Measurements from ENCODE around the gene TADA2B.
"Not testable (repeated sequence)": the region's sequence is repeated elsewhere in the genome, so short reads cannot be mapped to it uniquely, and the experiment has no call there.

TADA2B gene

DNA sequence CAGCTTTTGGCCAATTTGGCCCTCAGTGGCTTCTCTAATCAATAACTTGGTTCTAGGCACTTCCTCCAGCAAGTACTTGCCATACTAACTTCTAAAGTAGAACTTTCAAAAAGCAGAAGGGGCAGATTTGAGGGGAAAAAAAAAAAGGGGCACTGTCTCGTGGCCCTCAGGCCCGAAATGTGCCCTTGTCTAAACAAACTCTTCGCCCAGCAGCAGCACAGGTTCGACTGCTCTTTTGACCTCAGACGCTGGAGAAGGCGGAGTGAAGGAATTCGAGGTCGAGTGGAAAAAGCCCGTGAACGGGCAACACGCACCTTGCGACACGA, 23.9 kb downstream of the TADA2B start:
- Histone ChIP-seq H3K36me3 (ENCODE audit: insufficient read depth, low read length) (peaks cover 6% of the 10 kb centered on the region; the same call in 1 of the 2 replicates), H3K9me3 (ENCODE audit: control insufficient read depth, insufficient read depth, low read length) (no peaks in the 10 kb centered on the region; the same call in 1 of the 2 replicates), H3K4me1 (ENCODE audit: insufficient read depth, low read length) (no peaks in the 10 kb centered on the region), H3K9ac (ENCODE audit: low read depth, low read length) (peak overlapping the region; percentile 98)

DNA sequence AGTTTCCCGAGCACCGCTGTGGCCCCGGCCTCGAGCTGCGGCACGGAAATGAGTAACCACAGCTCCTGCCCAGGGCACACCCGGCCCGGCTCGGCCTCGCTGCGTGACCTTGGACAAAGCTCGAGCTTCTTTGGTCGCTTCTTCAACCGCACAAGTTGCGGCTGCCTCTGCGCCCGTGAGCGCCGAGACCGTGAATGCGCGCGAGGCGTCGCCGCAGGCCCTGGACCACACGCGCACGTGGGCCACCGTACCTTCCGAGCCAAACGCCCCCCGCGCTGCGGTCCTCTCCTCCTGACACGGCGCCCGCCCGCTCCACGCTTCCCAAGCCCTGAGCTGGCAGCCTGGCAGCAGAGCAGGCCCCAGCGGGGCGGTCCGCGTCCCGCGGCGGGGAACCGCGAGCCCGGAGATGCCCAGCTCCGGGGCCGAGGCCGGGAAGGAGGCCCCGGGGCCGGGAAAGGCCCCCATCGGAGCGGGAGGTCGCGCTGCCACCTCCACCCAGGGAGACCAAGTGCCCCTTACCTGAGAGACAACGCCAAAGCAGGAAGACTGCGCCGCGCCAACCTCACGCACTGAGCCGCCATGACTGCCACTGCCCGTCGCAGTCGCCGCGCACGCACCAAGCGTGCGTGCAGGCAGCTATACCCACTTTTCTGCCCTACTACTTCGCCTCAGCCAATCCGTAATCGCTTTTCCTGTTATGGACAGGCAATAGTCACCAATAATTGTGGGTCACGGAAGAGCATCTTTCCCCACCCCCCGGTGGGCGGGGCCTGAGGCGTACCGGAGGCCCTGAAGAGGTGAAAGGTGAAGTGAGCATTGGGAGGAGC, 24.5 kb downstream of the TADA2B start, which contains the start of gene GRPEL1:
GRPEL1 (minus strand) TSS at position 613 of the 827 bp plus-strand sequence; CDS start at position 581, 32 bp downstream.
- H3K4me1 ChIP-seq (ENCODE audit: insufficient read depth, low read length): no peaks in the 10 kb centered on the region
- no peaks in the 10 kb centered on the region; the same call in 1 of the 2 replicates for H3K9me3 ChIP-seq (ENCODE audit: control insufficient read depth, insufficient read depth, low read length)
- H3K36me3 ChIP-seq (ENCODE audit: insufficient read depth, low read length): peaks cover 6% of the 10 kb centered on the region; the same call in 1 of the 2 replicates
- H3K9ac ChIP-seq (ENCODE audit: low read depth, low read length): peak within 1 kb of the TSS; percentile 98

DNA sequence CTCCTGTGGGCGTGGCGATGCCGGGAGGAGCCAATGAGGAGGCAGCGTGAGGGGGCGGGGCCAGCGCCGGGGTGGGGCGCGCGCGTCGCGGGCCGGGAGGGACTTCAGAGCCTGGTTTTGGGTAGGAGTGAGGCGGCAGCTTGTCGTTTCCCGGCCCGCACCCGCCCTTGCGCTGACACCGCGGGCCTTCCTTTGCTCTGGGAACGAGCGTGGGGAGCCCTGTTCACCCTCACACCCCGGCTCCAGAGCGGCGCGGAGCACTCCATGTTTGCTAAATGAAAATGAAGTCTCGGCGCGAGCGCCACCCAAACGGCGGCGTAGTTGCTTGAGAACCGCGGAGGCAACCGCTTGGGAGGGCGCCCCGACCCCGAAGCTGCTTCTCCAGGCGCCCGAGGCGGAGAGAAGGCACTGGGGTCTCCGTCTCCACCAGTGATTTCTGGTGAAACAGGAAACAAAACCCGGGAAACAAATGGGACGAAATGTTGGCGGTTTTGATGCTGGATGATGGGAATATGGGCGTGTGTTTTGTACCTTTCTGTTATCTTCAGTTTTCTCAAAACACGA, 25.2 kb downstream of the TADA2B start:
- Histone ChIP-seq H3K36me3 (ENCODE audit: insufficient read depth, low read length) (peaks cover 4% of the 10 kb centered on the region; the same call in 1 of the 2 replicates), H3K4me1 (ENCODE audit: insufficient read depth, low read length) (no peaks in the 10 kb centered on the region), H3K9ac (ENCODE audit: low read depth, low read length) (peak overlapping the region; percentile 66; the same call in 1 of the 2 replicates)

DNA sequence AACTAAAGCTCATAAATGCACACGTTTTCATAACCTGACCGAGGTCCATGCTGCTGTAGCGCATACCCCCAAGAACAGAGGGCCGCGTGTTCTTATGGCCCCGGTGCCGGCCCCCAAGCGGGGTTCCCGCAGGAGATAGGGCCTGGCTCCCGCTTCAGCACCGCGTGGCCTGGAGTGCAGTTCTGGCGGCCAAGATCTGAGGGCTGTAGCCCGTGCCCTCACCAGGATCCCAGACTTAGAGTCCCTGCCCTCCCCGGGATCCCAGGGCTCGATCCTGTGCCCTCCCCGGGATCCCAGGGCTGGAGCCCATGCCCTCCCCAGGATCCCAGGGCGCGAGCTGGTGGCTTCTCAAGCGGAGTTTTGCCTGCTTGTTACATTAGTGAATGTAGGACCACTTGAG, 25.7 kb downstream of the TADA2B start:
- H3K4me1 ChIP-seq (ENCODE audit: insufficient read depth, low read length): no peaks in the 10 kb centered on the region
- no peaks in the 10 kb centered on the region; the same call in 1 of the 2 replicates for H3K9me3 ChIP-seq (ENCODE audit: control insufficient read depth, insufficient read depth, low read length)
- H3K36me3 ChIP-seq (ENCODE audit: insufficient read depth, low read length): no peaks in the 10 kb centered on the region
- H3K9ac ChIP-seq (ENCODE audit: low read depth, low read length): peak overlapping the region; percentile 66; the same call in 1 of the 2 replicates

More for the DNA sequence above, 25.2 kb downstream of the TADA2B start:
- H3K9me3 ChIP-seq (ENCODE audit: control insufficient read depth, insufficient read depth, low read length): no peaks in the 10 kb centered on the region; the same call in 1 of the 2 replicates

DNA sequence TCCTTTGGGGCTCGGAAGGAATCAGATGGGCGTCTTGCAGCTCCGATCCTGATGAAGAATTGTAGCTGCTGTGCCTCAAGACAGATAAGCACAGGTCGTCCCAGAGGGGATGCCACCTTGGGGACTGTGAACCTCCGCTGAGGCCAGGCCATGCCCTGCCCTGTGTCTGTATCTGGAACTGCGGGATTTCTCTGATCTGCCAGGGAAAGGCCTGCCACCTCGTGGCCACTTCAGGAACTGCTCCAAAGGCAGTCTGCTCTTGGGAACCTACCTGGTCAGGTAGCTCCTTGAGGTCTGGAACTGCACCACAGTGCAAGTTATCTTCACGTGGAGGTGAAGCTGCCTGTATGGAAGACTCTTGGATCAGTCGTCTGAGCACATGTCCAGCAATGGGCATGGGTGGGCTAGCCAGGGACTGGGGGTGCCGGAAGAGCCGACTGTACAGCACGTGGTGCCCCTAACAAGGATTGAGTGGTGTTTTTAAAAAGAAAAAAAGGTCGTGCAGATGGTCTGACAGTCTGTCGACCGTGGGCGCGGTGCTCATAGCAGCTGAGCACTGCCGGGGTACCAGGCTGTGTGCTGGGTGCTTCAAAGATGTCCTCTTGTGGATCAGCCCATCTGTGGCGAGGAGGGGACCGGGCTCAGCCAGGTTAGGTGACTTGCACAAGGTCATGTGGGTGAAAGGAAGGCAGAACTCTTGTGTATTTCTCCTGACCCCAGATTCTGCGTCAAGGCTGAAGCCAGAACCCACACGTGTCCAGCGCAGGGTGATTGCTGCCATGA, 27.7 kb downstream of the TADA2B start:
- Histone ChIP-seq H3K4me1 (ENCODE audit: insufficient read depth, low read length) (no peaks in the 10 kb centered on the region), H3K9ac (ENCODE audit: low read depth, low read length) (no peak overlapping the region), H3K9me3 (ENCODE audit: control insufficient read depth, insufficient read depth, low read length) (no peaks in the 10 kb centered on the region; the same call in 1 of the 2 replicates), H3K36me3 (ENCODE audit: insufficient read depth, low read length) (no peaks in the 10 kb centered on the region)

DNA sequence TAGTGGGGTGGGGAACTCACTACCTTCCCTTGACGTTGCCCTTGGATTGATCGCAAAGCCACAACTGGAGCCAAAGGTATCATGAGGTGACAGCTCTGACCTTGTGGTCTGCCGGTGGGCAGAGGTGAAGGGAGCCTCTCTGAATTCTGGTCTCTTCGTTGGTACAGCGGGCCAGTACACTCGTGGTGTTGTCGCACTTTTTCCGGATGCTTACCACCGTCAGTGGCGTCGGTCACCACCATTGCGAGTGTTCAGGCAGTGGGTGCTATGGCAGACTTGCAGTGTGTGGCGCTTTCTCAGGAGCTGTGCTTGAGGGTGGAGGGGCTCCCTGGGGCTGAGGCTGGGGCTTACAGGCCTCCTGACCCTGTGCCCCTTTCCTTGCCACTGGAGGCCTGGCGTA, 29.9 kb downstream of the TADA2B start:
- no peaks in the 10 kb centered on the region for H3K36me3 ChIP-seq (ENCODE audit: insufficient read depth, low read length)
- H3K4me1 ChIP-seq (ENCODE audit: insufficient read depth, low read length): no peaks in the 10 kb centered on the region
- no peak overlapping the region for H3K9ac ChIP-seq (ENCODE audit: low read depth, low read length)
- no peaks in the 10 kb centered on the region for H3K9me3 ChIP-seq (ENCODE audit: control insufficient read depth, insufficient read depth, low read length)

DNA sequence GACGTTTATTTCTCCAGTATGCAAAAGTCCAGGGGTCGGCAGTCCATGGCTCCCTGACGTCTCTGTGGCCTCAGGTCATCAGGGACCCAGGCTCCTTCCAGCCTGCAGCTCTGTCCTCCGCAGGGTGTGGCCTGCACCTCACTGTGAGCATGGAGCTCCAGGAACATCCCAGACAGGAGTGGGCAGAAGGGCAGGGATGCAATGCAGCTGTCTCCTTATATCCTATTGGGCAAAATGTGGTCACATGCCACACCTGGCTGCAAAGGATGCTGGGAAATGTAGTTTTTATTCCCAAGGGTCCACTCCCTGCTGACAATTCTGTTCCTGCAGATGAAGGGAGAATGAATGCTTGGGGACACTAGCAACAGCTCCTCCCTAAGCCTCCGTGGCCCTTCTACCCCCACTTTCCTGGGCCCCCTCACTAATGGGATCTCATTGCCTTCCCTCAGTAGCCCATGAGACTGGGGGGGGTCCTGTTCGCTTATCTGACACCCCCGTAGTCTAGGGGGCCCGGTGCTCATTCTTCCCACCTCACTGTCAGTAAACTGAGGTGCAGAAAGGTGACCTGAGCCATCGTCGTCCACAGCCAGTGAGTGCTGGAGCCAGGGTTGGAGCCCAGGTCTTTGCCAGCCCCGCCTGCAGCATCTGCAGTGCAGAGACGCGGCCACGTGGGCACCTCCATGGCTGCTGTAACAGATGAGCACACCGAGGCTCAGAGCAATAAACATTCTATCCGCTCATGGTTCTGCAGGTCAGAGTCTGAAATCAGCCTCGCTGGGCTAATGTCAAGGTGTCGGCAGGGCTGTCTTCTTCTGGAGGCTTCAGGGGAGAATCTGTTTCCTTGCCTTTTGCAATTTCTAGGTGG, 30.6 kb downstream of the TADA2B start:
- no peaks in the 10 kb centered on the region for H3K4me1 ChIP-seq (ENCODE audit: insufficient read depth, low read length)
- H3K9ac ChIP-seq (ENCODE audit: low read depth, low read length): no peak overlapping the region
- no peaks in the 10 kb centered on the region for H3K9me3 ChIP-seq (ENCODE audit: control insufficient read depth, insufficient read depth, low read length)
- H3K36me3 ChIP-seq (ENCODE audit: insufficient read depth, low read length): no peaks in the 10 kb centered on the region

DNA sequence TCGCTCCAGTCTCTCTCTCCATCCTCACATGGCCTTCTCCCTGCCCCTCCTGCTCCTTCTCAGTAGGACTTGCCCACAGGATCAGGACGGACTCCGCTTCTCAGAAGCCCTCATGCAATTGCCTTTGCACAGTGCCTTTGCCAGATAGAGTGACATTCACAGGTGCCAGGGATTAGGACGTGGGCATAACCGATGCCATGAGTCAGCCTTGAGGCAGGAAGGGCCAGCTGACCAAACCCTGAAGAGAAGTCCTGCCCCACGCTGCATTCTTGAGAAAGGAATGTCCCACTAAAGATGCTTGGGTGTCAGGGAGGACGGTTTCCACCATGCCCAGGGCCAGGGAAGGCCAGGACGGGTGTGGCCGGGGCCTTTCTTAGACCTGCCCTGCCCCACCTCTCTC, 31.3 kb downstream of the TADA2B start:
- no peaks in the 10 kb centered on the region for H3K4me1 ChIP-seq (ENCODE audit: insufficient read depth, low read length)
- no peaks in the 10 kb centered on the region for H3K36me3 ChIP-seq (ENCODE audit: insufficient read depth, low read length)
- no peaks in the 10 kb centered on the region for H3K9me3 ChIP-seq (ENCODE audit: control insufficient read depth, insufficient read depth, low read length)
- no peak overlapping the region for H3K9ac ChIP-seq (ENCODE audit: low read depth, low read length)

DNA sequence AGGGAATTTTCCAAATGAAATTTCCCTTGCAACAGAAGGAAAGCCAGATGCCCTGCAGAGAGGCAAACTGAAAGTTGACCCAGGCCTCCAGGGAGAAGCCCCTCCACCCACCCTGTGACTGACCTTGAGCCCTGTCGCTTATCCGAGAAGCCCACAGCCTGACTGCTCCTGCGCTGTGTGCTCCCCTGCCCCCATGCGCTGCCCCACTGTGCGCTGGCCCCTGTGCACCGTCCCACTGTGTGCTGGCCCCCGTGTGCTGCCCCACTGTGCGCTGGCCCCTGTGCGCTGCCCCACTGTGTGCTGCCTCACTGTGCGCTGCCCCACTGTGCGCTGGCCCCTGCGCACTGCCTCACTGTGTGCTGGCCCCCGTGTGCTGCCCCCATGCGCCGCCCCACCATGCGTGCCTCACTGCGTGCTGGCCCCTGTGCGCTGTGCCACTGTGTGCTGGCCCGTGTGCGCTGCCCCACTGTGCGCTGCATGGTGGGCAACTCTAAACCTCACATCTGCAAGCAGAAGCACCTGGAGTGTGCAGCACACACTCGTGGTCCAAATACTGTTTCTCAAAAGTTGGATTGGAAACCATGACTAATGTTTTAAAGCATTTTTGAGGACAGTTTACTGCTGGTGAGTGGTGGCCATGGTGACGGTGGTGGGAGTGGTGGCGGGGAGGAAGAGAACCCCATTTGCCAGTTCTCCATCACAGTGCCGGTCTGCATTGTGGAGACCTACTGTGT, 33.0 kb downstream of the TADA2B start:
- Histone ChIP-seq H3K36me3 (ENCODE audit: insufficient read depth, low read length) (no peaks in the 10 kb centered on the region), H3K9ac (ENCODE audit: low read depth, low read length) (no peak overlapping the region), H3K9me3 (ENCODE audit: control insufficient read depth, insufficient read depth, low read length) (no peaks in the 10 kb centered on the region), H3K4me1 (ENCODE audit: insufficient read depth, low read length) (no peaks in the 10 kb centered on the region)

DNA sequence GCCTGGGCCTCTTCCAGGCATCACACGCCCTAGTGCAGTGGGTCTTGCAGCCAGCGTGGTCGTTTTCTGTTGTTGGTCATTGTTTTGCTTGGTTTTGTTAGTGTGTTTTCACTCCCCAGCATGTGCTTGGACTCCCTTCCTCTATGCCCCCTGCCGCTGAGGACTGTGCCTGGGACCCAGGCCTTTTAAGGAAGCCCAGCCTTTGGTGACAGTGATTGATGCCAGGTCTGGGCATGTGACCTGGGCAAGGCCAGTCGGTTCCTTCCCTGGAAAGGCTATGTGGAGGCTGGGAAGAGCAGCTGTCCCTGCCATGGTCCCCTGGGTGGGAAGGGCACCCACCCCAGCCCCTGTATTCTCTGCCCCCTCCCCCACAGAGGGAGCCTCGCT, 33.5 kb downstream of the TADA2B start:
- Histone ChIP-seq H3K36me3 (ENCODE audit: insufficient read depth, low read length) (no peaks in the 10 kb centered on the region), H3K9ac (ENCODE audit: low read depth, low read length) (no peak overlapping the region), H3K4me1 (ENCODE audit: insufficient read depth, low read length) (no peaks in the 10 kb centered on the region), H3K9me3 (ENCODE audit: control insufficient read depth, insufficient read depth, low read length) (no peaks in the 10 kb centered on the region)

DNA sequence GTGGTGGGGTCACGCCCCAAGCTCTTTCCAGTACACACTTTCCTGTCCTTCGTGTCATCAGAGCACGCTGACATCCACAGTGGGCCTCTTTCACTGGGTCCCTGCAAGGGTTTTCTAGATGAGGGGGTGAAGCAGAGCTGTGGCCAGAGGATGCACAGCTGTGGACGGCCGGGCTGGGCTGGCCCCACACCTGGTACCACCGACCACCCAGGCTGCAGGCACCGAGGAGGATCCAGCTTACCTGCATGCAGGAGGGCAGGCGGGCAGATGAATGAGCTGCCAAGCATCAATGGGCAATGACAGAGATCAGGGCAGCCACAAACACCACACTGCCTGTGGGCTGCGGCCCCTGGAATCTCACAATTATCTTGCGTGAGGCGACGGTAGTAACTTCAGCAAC, 34.2 kb downstream of the TADA2B start:
- Histone ChIP-seq H3K36me3 (ENCODE audit: insufficient read depth, low read length) (no peaks in the 10 kb centered on the region), H3K9ac (ENCODE audit: low read depth, low read length) (no peak overlapping the region), H3K4me1 (ENCODE audit: insufficient read depth, low read length) (no peaks in the 10 kb centered on the region; the same call in 1 of the 2 replicates), H3K9me3 (ENCODE audit: control insufficient read depth, insufficient read depth, low read length) (no peaks in the 10 kb centered on the region)

DNA sequence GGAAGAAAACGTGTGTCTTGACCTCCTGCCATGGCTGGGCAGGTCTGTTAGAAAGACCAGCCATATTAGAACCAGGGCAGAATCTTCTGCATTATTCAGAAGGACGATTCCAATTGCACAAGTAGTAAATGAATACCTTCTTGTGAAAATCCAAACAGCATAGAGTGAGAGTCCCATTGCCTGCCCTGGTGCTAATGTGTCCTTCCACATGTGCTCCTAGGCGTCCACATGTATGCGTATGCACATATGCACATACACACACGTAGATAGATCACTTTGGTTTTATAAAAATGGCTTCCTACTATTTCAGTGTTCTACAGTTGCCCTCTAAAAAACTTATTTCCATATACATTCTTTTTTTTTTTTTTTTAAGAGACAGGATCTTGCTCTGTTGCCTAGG, 34.9 kb downstream of the TADA2B start:
- no peak overlapping the region for H3K9ac ChIP-seq (ENCODE audit: low read depth, low read length)
- no peaks in the 10 kb centered on the region for H3K9me3 ChIP-seq (ENCODE audit: control insufficient read depth, insufficient read depth, low read length)
- no peaks in the 10 kb centered on the region for H3K36me3 ChIP-seq (ENCODE audit: insufficient read depth, low read length)
- H3K4me1 ChIP-seq (ENCODE audit: insufficient read depth, low read length): no peaks in the 10 kb centered on the region; the same call in 1 of the 2 replicates

DNA sequence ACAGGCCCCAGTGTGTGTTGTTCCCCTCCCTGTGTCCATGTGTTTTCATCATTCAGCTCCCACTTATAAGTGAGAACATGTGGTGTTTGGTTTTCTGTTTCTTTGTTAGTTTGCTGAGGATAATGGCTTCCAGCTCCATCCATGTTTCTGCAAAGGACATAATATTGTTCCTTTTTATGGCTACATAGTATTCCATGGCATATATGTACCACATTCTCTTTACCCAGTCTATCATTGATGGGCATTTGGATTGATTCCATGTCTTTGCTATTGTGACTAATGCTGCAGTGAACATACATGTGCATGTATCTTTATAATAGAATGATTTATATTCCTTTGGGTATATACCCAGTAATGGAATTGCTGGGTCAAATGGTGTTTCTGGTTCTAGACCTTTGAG, 36.3 kb downstream of the TADA2B start:
- H3K9me3 ChIP-seq (ENCODE audit: control insufficient read depth, insufficient read depth, low read length); H3K9ac ChIP-seq (ENCODE audit: low read depth, low read length); H3K36me3 ChIP-seq (ENCODE audit: insufficient read depth, low read length); H3K4me1 ChIP-seq (ENCODE audit: insufficient read depth, low read length): not testable (repeated sequence)
